ENCODE data around the gene ATP2B3. TPM values are rescaled to one million over a fixed set of nuclear protein-coding genes. Genes with fewer than 3 reads are reported as not detected.

Gene ATP2B3
- total and polyA plus RNA-seq, 10 of the 15 experiments (the other 5 are each of a cell fraction or from before 2014, with no cell fraction given) = 0.01 TPM; not detected in 9

GRCh38 chrX:153481043-153481442 lies 36.4 kb upstream of the ATP2B3 start (continued):
- TF ChIP-seq ZNF687 (IDR thresholded peaks at IDR 0.05) = no peak
- TF ChIP-seq ZSCAN29 (IDR thresholded peaks at IDR 0.05) = no peak
- TF ChIP-seq MTA2 (IDR thresholded peaks at IDR 0.05; ENCODE audit: low read depth) = no peak
- TF ChIP-seq NR2F1 (conservative IDR thresholded peaks at IDR 0.05) = no peak
- no peak for TF ChIP-seq HDGF (IDR thresholded peaks at IDR 0.05)
- TF ChIP-seq BCL3 (IDR thresholded peaks at IDR 0.05; ENCODE audit: borderline replicate concordance, insufficient read depth, low read depth, low read length, poor library complexity, severe bottlenecking) = no peak
- no peak for TF ChIP-seq MEF2B (IDR thresholded peaks at IDR 0.05; ENCODE audit: partially characterized antibody, poor library complexity, severe bottlenecking)
- no peak for TF ChIP-seq BCLAF1 (IDR thresholded peaks at IDR 0.05)

All from GM12878 (cell line).